Transverse colon (tissue), 3 donors: ENCODE measurements around the gene NUDCD2.

ENCODE experiments used
- EP300 ChIP-seq: sonication (generic); formaldehyde crosslinking; IDR thresholded peaks from one replicate; pipeline ENCODE4 v1.6.1; 2017; ENCODE audit warnings: antibody characterized with exemption, low read depth
- POLR2AphosphoS5 ChIP-seq, 3 donors: sonication (generic); formaldehyde crosslinking; IDR thresholded peaks; one replicate each; pipeline ENCODE4 v1.6.1; 2016; ENCODE audit warnings: antibody characterized with exemption in 3 of 3

DNA sequence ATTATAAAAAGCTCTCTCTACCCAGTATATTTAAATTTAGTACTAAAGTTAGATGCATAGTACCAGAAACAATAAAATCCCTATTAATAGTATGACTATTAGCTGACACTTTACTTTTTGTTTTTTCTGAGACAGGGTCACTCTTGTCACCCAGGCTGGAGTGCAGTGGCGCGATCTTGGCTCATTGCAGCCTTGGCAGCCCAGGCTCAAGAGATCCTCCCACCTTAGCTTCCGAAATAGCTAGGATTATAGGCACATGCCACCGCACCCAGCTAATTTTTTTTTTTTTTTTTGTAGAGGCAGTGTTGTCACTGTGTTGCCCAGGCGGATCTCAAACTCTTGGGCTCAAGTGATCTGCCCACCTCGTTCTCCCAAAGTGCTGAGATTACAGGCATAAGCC lies 14.6 kb downstream of the NUDCD2 start:
- TF ChIP-seq EP300: no peak
- TF ChIP-seq POLR2AphosphoS5 (IDR thresholded peaks at IDR 0.05): no peak
